Hepatocyte (in vitro differentiated cells): Measurements from ENCODE around the gene CMSS1. TPM values are rescaled to one million over a fixed set of nuclear protein-coding genes. Genes with fewer than 3 reads are reported as not detected.

Source experiments
- DNase-seq: peaks from one replicate; pipeline ENCODE4 v3.0.0-alpha.2; 2016; ENCODE audit warnings: low spot score
- H2AFZ ChIP-seq: fragments of 200-600 bp; sonication (generic); 2 replicates; pipeline ENCODE4 v1.6.0; 2016; ENCODE audit warnings: antibody characterized with exemption, mild to moderate bottlenecking
- H3K27ac ChIP-seq: fragments of 200-600 bp; sonication (generic); 2 replicates; pipeline ENCODE4 v1.5.1; 2016; ENCODE audit warnings: mild to moderate bottlenecking
- H3K27me3 ChIP-seq: fragments of 200-600 bp; sonication (generic); 2 replicates; pipeline ENCODE4 v1.6.1; 2016
- H3K36me3 ChIP-seq: fragments of 200-600 bp; sonication (generic); replicated peaks from 2 replicates; pipeline ENCODE4 v1.5.1; 2016; ENCODE audit warnings: low read depth; ENCODE audit not compliant: insufficient read depth
- H3K4me1 ChIP-seq: fragments of 200-600 bp; sonication (generic); 2 replicates; pipeline ENCODE4 v1.5.1; 2016; ENCODE audit warnings: mild to moderate bottlenecking, moderate library complexity; ENCODE audit not compliant: insufficient read depth
- H3K4me2 ChIP-seq: fragments of 200-600 bp; sonication (generic); 2 replicates; pipeline ENCODE4 v1.6.0; 2016
- H3K4me3 ChIP-seq: fragments of 200-600 bp; sonication (generic); 2 replicates; pipeline ENCODE4 v1.5.1; 2016; ENCODE audit warnings: mild to moderate bottlenecking
- H3K79me2 ChIP-seq: fragments of 200-600 bp; sonication (generic); 2 replicates; pipeline ENCODE4 v1.6.0; 2017; ENCODE audit warnings: mild to moderate bottlenecking
- H3K9me2 ChIP-seq: fragments of 200-600 bp; sonication (generic); replicated peaks from 2 replicates; pipeline ENCODE4 v1.6.0; 2017; ENCODE audit warnings: mild to moderate bottlenecking; ENCODE audit not compliant: insufficient read depth
- H3K9me3 ChIP-seq: fragments of 200-600 bp; sonication (generic); 2 replicates; pipeline ENCODE4 v1.5.1; 2016; ENCODE audit warnings: low read depth, mild to moderate bottlenecking
- H4K20me1 ChIP-seq: fragments of 200-600 bp; sonication (generic); 2 replicates; pipeline ENCODE4 v1.6.0; 2016; ENCODE audit warnings: mild to moderate bottlenecking; ENCODE audit not compliant: insufficient read depth, poor library complexity, severe bottlenecking
- EZH2 ChIP-seq: fragments of 200-600 bp; sonication (generic); IDR thresholded peaks from 2 replicates; pipeline ENCODE4 v1.6.1; 2016; ENCODE audit warnings: antibody characterized with exemption, mild to moderate bottlenecking, borderline replicate concordance
- EZH2phosphoT487 ChIP-seq: fragments of 200-600 bp; sonication (generic); IDR thresholded peaks from one replicate; pipeline ENCODE4 v1.6.1; 2018; ENCODE audit warnings: antibody characterized with exemption, mild to moderate bottlenecking, low read depth, moderate library complexity; ENCODE audit not compliant: unreplicated experiment, severe bottlenecking
- WGBS: methylation state at CpG from one replicate; pipeline ENCODE4 v1.1.6; 2016; ENCODE audit warnings: low lambda C conversion rate; ENCODE audit errors: missing lambda C conversion rate; 5-methylcytosine and 5-hydroxymethylcytosine counted together
- polyA plus RNA-seq: library from polyadenylated mRNA; unstranded; fragments of >200 nt; fragmentation: Nextera tagmentation; extraction: Ambion mirVana; gene quantifications from 2 replicates; pipeline ENCODE4 v1.2.1, GENCODE V29; 2016
- total RNA-seq: library from RNA; depleted of rRNA; stranded (reverse); fragments of >200 nt; gene quantifications from 2 replicates; pipeline ENCODE4 v1.2.3, GENCODE V29; 2014
- TF ChIP-seq, protein P1 (sequence below): fragments of 200-600 bp; sonication (generic); IDR thresholded peaks from 2 replicates; pipeline ENCODE4 v1.5.1; 2016; ENCODE audit warnings: antibody characterized with exemption, mild to moderate bottlenecking; ENCODE audit not compliant: poor library complexity

The CMSS1 gene
- total and polyA plus RNA-seq, 2 experiments from 2014 or later = 11.8 to 17.0 TPM

DNA sequence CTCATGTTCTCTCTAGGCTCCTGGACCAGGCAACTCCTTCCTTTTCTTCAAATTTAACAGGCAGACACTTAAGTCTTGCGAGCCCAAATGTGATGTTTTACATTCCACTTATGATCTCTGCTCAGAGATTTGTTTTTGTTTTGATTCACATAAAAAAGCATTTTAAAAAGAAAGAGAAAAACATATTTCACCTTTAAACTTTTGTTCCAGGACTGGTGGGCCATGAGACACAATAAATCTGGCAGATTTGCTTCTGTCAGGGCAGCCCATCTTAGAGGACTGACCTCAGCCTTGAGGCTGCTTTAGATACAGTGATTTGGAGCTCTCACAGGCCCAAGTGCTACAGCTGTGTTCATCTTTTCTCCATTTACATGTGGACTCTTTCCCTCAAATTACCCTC is 52.0 kb downstream of the CMSS1 start:
- no peak for DNase-seq
- Histone ChIP-seq H3K4me1 (peaks cover 52% of the 10 kb centered on the region), H4K20me1 (peaks cover 11% of the 10 kb centered on the region)

DNA sequence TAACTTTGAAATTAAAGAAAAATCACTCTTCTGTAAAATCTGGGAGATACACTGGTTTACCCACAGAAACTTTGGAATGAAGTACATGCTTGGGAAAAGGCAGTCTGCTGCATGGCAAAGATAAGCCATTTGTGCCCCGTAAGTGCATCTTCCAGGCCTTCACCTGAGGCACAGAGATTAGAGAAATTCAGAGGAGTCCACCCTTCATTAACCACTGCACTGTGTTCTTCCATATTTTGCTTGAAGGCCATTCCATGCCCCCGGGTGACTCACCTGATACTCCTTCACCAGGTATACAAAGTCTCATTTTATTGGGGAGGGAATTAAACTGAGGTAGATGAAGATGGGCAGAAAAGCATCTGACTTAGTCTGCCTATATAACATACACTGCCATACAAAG is 53.0 kb downstream of the CMSS1 start:
- peak overlapping the region; percentile 96 for H3K27ac ChIP-seq
- H3K79me2 ChIP-seq = peaks cover 100% of the 10 kb centered on the region
- WGBS = 71% methylated on average over 2 of the region's 2 CpGs
- no peaks in the 10 kb centered on the region for H3K9me2 ChIP-seq
- H3K4me2 ChIP-seq = peak overlapping the region; percentile 74
- H3K4me1 ChIP-seq = peaks cover 51% of the 10 kb centered on the region
- DNase-seq = no peak
- H3K9me3 ChIP-seq = no peaks in the 10 kb centered on the region
- peaks cover 10% of the 10 kb centered on the region for H4K20me1 ChIP-seq
- no peak overlapping the region for H3K4me3 ChIP-seq
- H2AFZ ChIP-seq = no peak overlapping the region
- no peaks in the 10 kb centered on the region for H3K36me3 ChIP-seq
- TF ChIP-seq, protein P1, sequence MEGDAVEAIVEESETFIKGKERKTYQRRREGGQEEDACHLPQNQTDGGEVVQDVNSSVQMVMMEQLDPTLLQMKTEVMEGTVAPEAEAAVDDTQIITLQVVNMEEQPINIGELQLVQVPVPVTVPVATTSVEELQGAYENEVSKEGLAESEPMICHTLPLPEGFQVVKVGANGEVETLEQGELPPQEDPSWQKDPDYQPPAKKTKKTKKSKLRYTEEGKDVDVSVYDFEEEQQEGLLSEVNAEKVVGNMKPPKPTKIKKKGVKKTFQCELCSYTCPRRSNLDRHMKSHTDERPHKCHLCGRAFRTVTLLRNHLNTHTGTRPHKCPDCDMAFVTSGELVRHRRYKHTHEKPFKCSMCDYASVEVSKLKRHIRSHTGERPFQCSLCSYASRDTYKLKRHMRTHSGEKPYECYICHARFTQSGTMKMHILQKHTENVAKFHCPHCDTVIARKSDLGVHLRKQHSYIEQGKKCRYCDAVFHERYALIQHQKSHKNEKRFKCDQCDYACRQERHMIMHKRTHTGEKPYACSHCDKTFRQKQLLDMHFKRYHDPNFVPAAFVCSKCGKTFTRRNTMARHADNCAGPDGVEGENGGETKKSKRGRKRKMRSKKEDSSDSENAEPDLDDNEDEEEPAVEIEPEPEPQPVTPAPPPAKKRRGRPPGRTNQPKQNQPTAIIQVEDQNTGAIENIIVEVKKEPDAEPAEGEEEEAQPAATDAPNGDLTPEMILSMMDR = no peak
- no peak for TF ChIP-seq EZH2
- no peak for TF ChIP-seq EZH2phosphoT487
- no peaks in the 10 kb centered on the region for H3K27me3 ChIP-seq

More for the DNA sequence above, 52.0 kb downstream of the CMSS1 start:
- TF ChIP-seq EZH2phosphoT487 (no peak), EZH2 (no peak)
- TF ChIP-seq, protein P1 = no peak
- no peaks in the 10 kb centered on the region for H3K9me2 ChIP-seq
- H3K27ac ChIP-seq = peak overlapping the region; percentile 96
- H3K4me2 ChIP-seq = peak overlapping the region; percentile 74
- H3K36me3 ChIP-seq = no peaks in the 10 kb centered on the region
- H3K4me3 ChIP-seq = no peak overlapping the region
- WGBS = 75% methylated on average over 1 of the region's 1 CpG
- H3K27me3 ChIP-seq = no peaks in the 10 kb centered on the region
- H2AFZ ChIP-seq = no peak overlapping the region
- peaks cover 100% of the 10 kb centered on the region for H3K79me2 ChIP-seq
- no peaks in the 10 kb centered on the region for H3K9me3 ChIP-seq

DNA sequence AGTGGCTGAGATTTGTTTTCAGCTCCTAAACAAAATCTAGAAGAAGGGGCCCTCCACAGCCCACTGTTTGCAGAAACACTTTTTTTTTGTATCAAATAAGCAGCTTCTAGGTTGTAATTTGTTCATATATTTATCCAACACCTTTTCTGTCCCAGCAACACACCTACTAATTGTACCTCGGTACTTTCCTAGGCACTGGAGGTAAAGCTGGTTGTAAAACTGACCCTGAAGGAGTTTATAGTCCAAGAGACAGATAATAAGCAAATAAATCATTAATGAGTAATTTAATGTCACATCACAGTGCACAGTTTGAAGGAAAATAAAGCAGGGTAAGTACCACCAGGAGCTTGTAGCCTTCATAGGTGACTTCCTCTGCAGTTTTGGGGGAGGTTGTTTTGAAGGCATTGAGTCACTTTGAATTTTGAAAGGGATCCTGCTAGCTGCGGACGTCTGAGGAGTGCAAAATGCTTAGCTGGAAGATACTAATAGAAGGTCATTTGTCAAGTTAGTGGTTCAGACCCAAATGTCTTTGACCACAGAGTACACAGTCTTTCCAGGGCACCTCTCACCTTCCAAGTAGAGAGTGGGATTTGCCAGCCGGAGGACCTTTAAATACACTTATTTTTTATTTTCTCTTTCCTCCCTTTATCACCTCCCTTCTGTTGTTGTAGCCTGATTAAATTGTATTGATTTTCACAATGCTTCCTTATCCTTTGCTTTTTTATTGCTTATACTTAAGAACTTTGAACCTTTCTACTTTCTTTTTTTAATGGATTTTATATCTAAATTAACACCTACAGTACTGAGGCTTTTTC is 53.8 kb downstream of the CMSS1 start:
- Histone ChIP-seq H3K9me2 (no peaks in the 10 kb centered on the region), H4K20me1 (peaks cover 5% of the 10 kb centered on the region), H3K4me3 (no peak overlapping the region), H3K79me2 (peaks cover 94% of the 10 kb centered on the region), H3K4me2 (peak overlapping the region; percentile 74), H3K27ac (peak overlapping the region; percentile 96), H2AFZ (no peak overlapping the region), H3K36me3 (no peaks in the 10 kb centered on the region), H3K27me3 (no peaks in the 10 kb centered on the region), H3K9me3 (no peaks in the 10 kb centered on the region), H3K4me1 (peaks cover 44% of the 10 kb centered on the region)
- TF ChIP-seq EZH2phosphoT487 (no peak), EZH2 (no peak)
- TF ChIP-seq, protein P1 = no peak
- no peak for DNase-seq
- 51% methylated on average over 4 of the region's 4 CpGs for WGBS
